Measurements from ENCODE around the gene CABLES2. TPM values are rescaled to one million over a fixed set of nuclear protein-coding genes. Genes with fewer than 3 reads are reported as not detected.

The CABLES2 gene
- polyA plus RNA-seq, 2 of the 4 experiments (the other 2 are of a cell fraction), result 3.9 to 7.7 TPM

GRCh38 chr20:62351469-62352401 is 55.4 kb downstream of the CABLES2 start:
- FAIRE-seq (no peak), ATAC-seq (no peak), DNase-seq (ENCODE audit: low read depth in 1 of 2, low spot score in 1 of 2) (no peak)
- WGBS (ENCODE audit: missing lambda C conversion rate), result 87% methylated on average over 42 of the region's 60 CpGs
- Histone ChIP-seq H3K9me3 (peaks cover 23% of the 10 kb centered on the region), H3K4me3 (0 out of 3 replicates have a peak overlapping the region, but pooled peaks have one; percentile 3), H3K4me2 (peak overlapping the region; percentile 91), H3K4me1 (peaks cover 71% of the 10 kb centered on the region), H3K27ac (peak overlapping the region; percentile 97 to 99)
- POLR2A ChIA-PET, result interaction anchor here (1.3 to 2.6 kb wide), 3 partner anchors 8 to 18 kb away, joined by 8 to 30 read pairs (median 12); partner anchors contain the start of gene LAMA5
- CTCF ChIA-PET, result interaction anchor here (1.3 to 5.3 kb wide), 8 partner anchors 14 to 49 kb away, joined by 3 to 107 read pairs (median 10); partner anchors contain the start of genes ADRM1, LAMA5 and RPS21
- TF ChIP-seq HEYL (CRISPR knock-in tag; IDR thresholded peaks at IDR 0.05) (no peak), MAFK (IDR thresholded peaks at IDR 0.05; ENCODE audit: partially characterized antibody) (no peak)

- peak overlapping the region; percentile 91 for H3K4me2 ChIP-seq
- H3K9me3 ChIP-seq, result peaks cover 23% of the 10 kb centered on the region
- ChIA-PET CTCF (interaction anchor here (0.7 to 5.3 kb wide), 8 partner anchors 8 to 45 kb away, joined by 3 to 107 read pairs (median 12); partner anchors contain the start of gene LAMA5), POLR2A (interaction anchor here (0.8 to 2.6 kb wide), 7 partner anchors 9 to 36 kb away, joined by 3 to 30 read pairs (median 10); partner anchors contain the start of genes LAMA5 and RPS21)
- no peak for DNase-seq (ENCODE audit: low read depth in 1 of 2, low spot score in 1 of 2)
- 21% methylated on average over 9 of the region's 23 CpGs for WGBS (ENCODE audit: missing lambda C conversion rate)
- TF ChIP-seq USF2 (IDR thresholded peaks at IDR 0.05) (no peak), CHD2 (IDR thresholded peaks at IDR 0.05; ENCODE audit: low read length, partially characterized antibody) (no peak), FOSL2 (IDR thresholded peaks at IDR 0.05) (no peak), FOSL2 (CRISPR knock-in tag; IDR thresholded peaks at IDR 0.05) (no peak), RARB (CRISPR knock-in tag; IDR thresholded peaks at IDR 0.05) (0 out of 2 replicates have a peak, but pooled peaks have one; percentile 23), HOXB13 (CRISPR knock-in tag; IDR thresholded peaks at IDR 0.05; ENCODE audit: low read depth) (peak; percentile 10; the same call in 1 of the 2 replicates), JUN (IDR thresholded peaks at IDR 0.05) (peak in 1 of 2 experiments; percentile 38; a peak in 1 of 5 replicates), HOXB5 (CRISPR knock-in tag; IDR thresholded peaks at IDR 0.05) (no peak), GATA3 (IDR thresholded peaks at IDR 0.05; ENCODE audit: borderline replicate concordance) (peak; percentile 10; the same call in 1 of the 2 replicates), BHLHE40 (IDR thresholded peaks at IDR 0.05; ENCODE audit: low read depth, low read length) (no peak), KDM1A (IDR thresholded peaks at IDR 0.05; ENCODE audit: low read depth) (no peak), RFX5 (IDR thresholded peaks at IDR 0.05) (no peak), CTCF (IDR thresholded peaks at IDR 0.05) (no peak), RNF2 (IDR thresholded peaks at IDR 0.05; ENCODE audit: borderline replicate concordance, low read depth) (0 out of 2 replicates have a peak, but pooled peaks have one; percentile 17)
- TF ChIP-seq, protein P1, sequence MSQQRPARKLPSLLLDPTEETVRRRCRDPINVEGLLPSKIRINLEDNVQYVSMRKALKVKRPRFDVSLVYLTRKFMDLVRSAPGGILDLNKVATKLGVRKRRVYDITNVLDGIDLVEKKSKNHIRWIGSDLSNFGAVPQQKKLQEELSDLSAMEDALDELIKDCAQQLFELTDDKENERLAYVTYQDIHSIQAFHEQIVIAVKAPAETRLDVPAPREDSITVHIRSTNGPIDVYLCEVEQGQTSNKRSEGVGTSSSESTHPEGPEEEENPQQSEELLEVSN (IDR thresholded peaks at IDR 0.05; ENCODE audit: borderline replicate concordance, low read depth), result 0 out of 2 replicates have a peak, but pooled peaks have one; percentile 30
- H3K4me3 ChIP-seq, result 0 out of 3 replicates have a peak overlapping the region, but pooled peaks have one; percentile 3
- no peak for FAIRE-seq
- H3K4me1 ChIP-seq, result peaks cover 62% of the 10 kb centered on the region
- peak overlapping the region; percentile 97 to 99 for H3K27ac ChIP-seq
- peak; percentile 32 to 45 for ATAC-seq
Measured at GRCh38 chr20:62350629-62351422, 56.3 kb downstream of the CABLES2 start.
